Measurements from ENCODE around the gene MPDU1. TPM values are rescaled to one million over a fixed set of nuclear protein-coding genes. Genes with fewer than 3 reads are reported as not detected.
A peak's percentile ranks its signal among the peaks of the same experiment; 100 is the strongest.

Gene MPDU1
- total and polyA plus RNA-seq, 2 of the 4 experiments (the other 2 are of a cell fraction), result 135 to 149 TPM

DNA sequence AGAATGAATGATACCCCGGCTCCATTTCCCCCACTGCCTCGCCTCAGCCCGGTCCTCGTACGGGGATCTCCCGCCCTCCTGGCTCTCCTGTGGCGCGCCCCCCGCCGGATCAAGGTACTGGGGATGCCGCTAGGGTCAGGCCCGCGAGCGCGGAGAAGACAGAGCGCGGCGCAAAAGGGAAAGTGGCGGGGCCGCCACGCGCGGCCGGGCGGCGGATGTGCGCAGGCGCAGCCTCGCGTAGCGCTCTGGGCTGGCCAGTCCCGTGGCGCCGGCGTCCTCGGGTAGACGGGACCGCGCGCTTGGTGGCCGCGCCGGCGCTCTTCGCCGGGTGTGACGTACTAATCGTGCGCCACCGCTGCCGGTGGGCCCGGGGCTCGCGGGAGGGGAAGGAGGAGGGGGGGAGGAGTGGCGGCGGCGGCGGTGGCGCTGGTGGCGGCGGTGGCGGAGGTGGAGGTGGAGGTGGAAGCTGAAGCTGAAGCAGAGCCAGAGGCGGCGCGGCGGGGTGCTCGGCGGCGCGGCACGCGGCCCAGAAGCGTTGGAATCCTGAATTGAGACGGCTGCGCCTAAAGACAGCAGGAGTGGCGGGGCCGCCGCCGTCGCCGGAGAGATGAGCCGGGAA is 22.0 kb upstream of the MPDU1 start, which contains the start of gene SENP3:
TSS of gene SENP3 (plus strand) at position 331 of the 619 bp plus-strand sequence. CDS start 1,158 bp downstream, outside the sequence.
- Histone ChIP-seq H2AK9ac (replicated peaks; ENCODE audit: low read depth, low read length, poor library complexity) (peak within 1 kb of the TSS; percentile 100), H3K27ac (ENCODE audit: insufficient read depth, low read length) (peak within 1 kb of the TSS; percentile 84), H3K36me3 (ENCODE audit: control insufficient read depth, insufficient read depth, low read length) (peaks cover 20% of the 10 kb centered on the region), H3K9me3 (ENCODE audit: control insufficient read depth, insufficient read depth, low read length) (no peaks in the 10 kb centered on the region), H3K4ac (ENCODE audit: low read depth, low read length) (peak within 1 kb of the TSS; percentile 79), H4K91ac (ENCODE audit: insufficient read depth, low read depth, low read length) (peak within 1 kb of the TSS; percentile 54), H2BK5ac (ENCODE audit: low read depth, low read length, poor library complexity, severe bottlenecking) (peak within 1 kb of the TSS; percentile 61), H3K56ac (ENCODE audit: extremely low read depth, insufficient read depth, low read length) (peak within 1 kb of the TSS; percentile 68; the same call in 1 of the 2 replicates), H2BK20ac (ENCODE audit: low read depth, low read length) (no peak within 1 kb of the TSS), H3K23ac (ENCODE audit: low read depth, low read length) (peak within 1 kb of the TSS; percentile 39; the same call in 1 of the 2 replicates), H4K8ac (ENCODE audit: low read depth in 2 of 2, low read length in 2 of 2) (peak within 1 kb of the TSS; percentile 73 to 91), H3K9ac (ENCODE audit: low read depth, low read length) (peak within 1 kb of the TSS; percentile 75), H3K4me1 (ENCODE audit: control insufficient read depth, insufficient read depth, low read length) (peaks cover 9% of the 10 kb centered on the region), H3K14ac (replicated peaks; ENCODE audit: low read depth, low read length) (peak within 1 kb of the TSS; percentile 70; the same call in 1 of the 2 replicates), H3K4me2 (ENCODE audit: low read depth, low read length) (peak within 1 kb of the TSS; percentile 98), H3K27me3 (ENCODE audit: control insufficient read depth, insufficient read depth, low read length) (no peaks in the 10 kb centered on the region), H2BK15ac (ENCODE audit: low read depth, low read length) (peak within 1 kb of the TSS; percentile 51; the same call in 1 of the 3 replicates), H3K9me1 (ENCODE audit: insufficient read depth, low read length) (no peaks in the 10 kb centered on the region), H2BK120ac (ENCODE audit: low read depth, low read length) (no peak within 1 kb of the TSS), H4K5ac (ENCODE audit: low read depth, low read length) (peak within 1 kb of the TSS; percentile 19), H3K79me1 (ENCODE audit: low read depth in 1 of 2, low read length in 2 of 2) (peaks cover 25 to 30% of the 10 kb centered on the region in 2 experiments), H2AFZ (replicated peaks; ENCODE audit: low read length, poor library complexity) (peak within 1 kb of the TSS; percentile 99), H2AK5ac (ENCODE audit: low read depth, low read length) (peak within 1 kb of the TSS; percentile 98), H4K20me1 (ENCODE audit: insufficient read depth, low read length) (no peaks in the 10 kb centered on the region), H3K18ac (ENCODE audit: low read depth, low read length) (no peak within 1 kb of the TSS), H3K4me3 (ENCODE audit: insufficient read depth, low read depth, low read length) (peak within 1 kb of the TSS; percentile 79)
- 0% methylated on average over 45 of the region's 82 CpGs; no CpG with 5 or more reads in 1 of the 2 experiments for WGBS, 2 experiments (ENCODE audit: extremely low coverage in 2 of 2, insufficient read length in 1 of 2)
- BruUV-seq (replicated peaks), result no TSS peak
- ChIA-PET CTCF (interaction anchor here (1.1 to 2.8 kb wide), 6 partner anchors 10 to 206 kb away, joined by 3 to 24 read pairs (median 10); partner anchors contain the start of gene TMEM95), POLR2A (ENCODE audit: unreplicated experiment) (interaction anchor here (1.1 kb wide), 1 partner anchor 22 kb away, joined by 3 read pairs; no protein-coding TSS in a partner anchor)
- peak; percentile 90 for ATAC-seq (ENCODE audit: low read depth)
- in situ Hi-C loops (cut with MboI; ENCODE audit: low sequenced_read_pairs), result no loop called here
- peak; percentile 88 for DNase-seq
- dilution Hi-C loops (cut with HindIII; ENCODE audit: low sequenced_read_pairs, unreplicated experiment), result no loop called here
- intact Hi-C loops (cut with micrococcal nuclease), result loop anchor here (1.0 to 10.0 kb wide), 8 partner anchors 47 to 517 kb away; partner anchors contain the start of genes KCTD11, NEURL4, POLR2A and SLC16A11
- TF ChIP-seq POLR2A (IDR thresholded peaks at IDR 0.05; ENCODE audit: low read depth, low read length) (no peak), SMC3 (IDR thresholded peaks at IDR 0.05; ENCODE audit: low read depth, low read length) (no peak), NFE2L2 (IDR thresholded peaks at IDR 0.05; ENCODE audit: low read depth, low read length) (no peak), RAD21 (IDR thresholded peaks at IDR 0.05; ENCODE audit: low read length) (no peak), MAFK (IDR thresholded peaks at IDR 0.05; ENCODE audit: low read depth, low read length) (no peak), MXI1 (IDR thresholded peaks at IDR 0.05; ENCODE audit: borderline replicate concordance, low read depth, low read length) (peak; percentile 82; the same call in 1 of the 2 replicates), CHD1 (IDR thresholded peaks at IDR 0.05; ENCODE audit: low read depth, low read length) (no peak), RCOR1 (IDR thresholded peaks at IDR 0.05; ENCODE audit: insufficient replicate concordance, low read length) (no peak), BHLHE40 (IDR thresholded peaks at IDR 0.05; ENCODE audit: low read depth, low read length) (0 out of 2 replicates have a peak, but pooled peaks have one; percentile 15), USF2 (IDR thresholded peaks at IDR 0.05; ENCODE audit: low read depth, low read length) (peak; percentile 47; the same call in 1 of the 2 replicates), FOS (IDR thresholded peaks at IDR 0.05; ENCODE audit: low read depth, low read length) (no peak), RFX5 (IDR thresholded peaks at IDR 0.05; ENCODE audit: low read depth, low read length) (no peak)
- TF ChIP-seq, protein P1, sequence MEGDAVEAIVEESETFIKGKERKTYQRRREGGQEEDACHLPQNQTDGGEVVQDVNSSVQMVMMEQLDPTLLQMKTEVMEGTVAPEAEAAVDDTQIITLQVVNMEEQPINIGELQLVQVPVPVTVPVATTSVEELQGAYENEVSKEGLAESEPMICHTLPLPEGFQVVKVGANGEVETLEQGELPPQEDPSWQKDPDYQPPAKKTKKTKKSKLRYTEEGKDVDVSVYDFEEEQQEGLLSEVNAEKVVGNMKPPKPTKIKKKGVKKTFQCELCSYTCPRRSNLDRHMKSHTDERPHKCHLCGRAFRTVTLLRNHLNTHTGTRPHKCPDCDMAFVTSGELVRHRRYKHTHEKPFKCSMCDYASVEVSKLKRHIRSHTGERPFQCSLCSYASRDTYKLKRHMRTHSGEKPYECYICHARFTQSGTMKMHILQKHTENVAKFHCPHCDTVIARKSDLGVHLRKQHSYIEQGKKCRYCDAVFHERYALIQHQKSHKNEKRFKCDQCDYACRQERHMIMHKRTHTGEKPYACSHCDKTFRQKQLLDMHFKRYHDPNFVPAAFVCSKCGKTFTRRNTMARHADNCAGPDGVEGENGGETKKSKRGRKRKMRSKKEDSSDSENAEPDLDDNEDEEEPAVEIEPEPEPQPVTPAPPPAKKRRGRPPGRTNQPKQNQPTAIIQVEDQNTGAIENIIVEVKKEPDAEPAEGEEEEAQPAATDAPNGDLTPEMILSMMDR (conservative IDR thresholded peaks at IDR 0.05; ENCODE audit: low read depth, low read length), result no peak
- TF ChIP-seq, protein P2, sequence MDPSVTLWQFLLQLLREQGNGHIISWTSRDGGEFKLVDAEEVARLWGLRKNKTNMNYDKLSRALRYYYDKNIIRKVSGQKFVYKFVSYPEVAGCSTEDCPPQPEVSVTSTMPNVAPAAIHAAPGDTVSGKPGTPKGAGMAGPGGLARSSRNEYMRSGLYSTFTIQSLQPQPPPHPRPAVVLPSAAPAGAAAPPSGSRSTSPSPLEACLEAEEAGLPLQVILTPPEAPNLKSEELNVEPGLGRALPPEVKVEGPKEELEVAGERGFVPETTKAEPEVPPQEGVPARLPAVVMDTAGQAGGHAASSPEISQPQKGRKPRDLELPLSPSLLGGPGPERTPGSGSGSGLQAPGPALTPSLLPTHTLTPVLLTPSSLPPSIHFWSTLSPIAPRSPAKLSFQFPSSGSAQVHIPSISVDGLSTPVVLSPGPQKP (IDR thresholded peaks at IDR 0.05; ENCODE audit: borderline replicate concordance, low read depth, low read length), result no peak

Measured in IMR-90 (cell line).